ENCODE measurements around the gene CDH9. TPM values are rescaled to one million over a fixed set of nuclear protein-coding genes. Genes with fewer than 3 reads are reported as not detected.

The CDH9 gene
- total RNA-seq, 3 donors from 2014 or later, result not detected

GRCh38 chr5:27021471-27021870 is 16.9 kb downstream of the CDH9 start:
- H3K36me3 ChIP-seq, result no peaks in the 10 kb centered on the region
- H3K4me3 ChIP-seq, result no peak overlapping the region
- intact Hi-C loops (cut with DNase I; ENCODE audit: low total_unique reads), result no loop called here
- DNase-seq (ENCODE audit: low spot score in 2 of 2), result no peak
- no peaks in the 10 kb centered on the region for H3K9me3 ChIP-seq
- no peaks in the 10 kb centered on the region for H3K27me3 ChIP-seq
- H3K4me1 ChIP-seq, result no peaks in the 10 kb centered on the region
- TF ChIP-seq POLR2A (IDR thresholded peaks at IDR 0.05), result no peak
- TF ChIP-seq POLR2AphosphoS5 (IDR thresholded peaks at IDR 0.05), result no peak
- TF ChIP-seq CTCF (IDR thresholded peaks at IDR 0.05), result no peak
- H3K27ac ChIP-seq, result no peak overlapping the region

GRCh38 chr5:27020973-27021372 is 17.4 kb downstream of the CDH9 start:
- Histone ChIP-seq H3K4me3 (no peak overlapping the region), H3K36me3 (no peaks in the 10 kb centered on the region), H3K4me1 (no peaks in the 10 kb centered on the region), H3K27me3 (no peaks in the 10 kb centered on the region), H3K27ac (no peak overlapping the region), H3K9me3 (no peaks in the 10 kb centered on the region)
- intact Hi-C loops (cut with DNase I; ENCODE audit: low total_unique reads), result no loop called here
- no peak for DNase-seq (ENCODE audit: low spot score in 2 of 2)
- TF ChIP-seq POLR2A (IDR thresholded peaks at IDR 0.05) (no peak), CTCF (IDR thresholded peaks at IDR 0.05) (no peak), POLR2AphosphoS5 (IDR thresholded peaks at IDR 0.05) (no peak)

- TF ChIP-seq POLR2A (IDR thresholded peaks at IDR 0.05) (no peak), POLR2AphosphoS5 (IDR thresholded peaks at IDR 0.05) (no peak), CTCF (IDR thresholded peaks at IDR 0.05) (no peak)
- Histone ChIP-seq H3K27ac (no peak overlapping the region), H3K27me3 (no peaks in the 10 kb centered on the region), H3K4me1 (no peaks in the 10 kb centered on the region), H3K9me3 (no peaks in the 10 kb centered on the region), H3K4me3 (no peak overlapping the region), H3K36me3 (no peaks in the 10 kb centered on the region)
- DNase-seq (ENCODE audit: low spot score in 2 of 2), result no peak
- intact Hi-C loops (cut with DNase I; ENCODE audit: low total_unique reads), result no loop called here
These were observed 22.6 kb downstream of the CDH9 start for GRCh38 chr5:27015758-27016157.

GRCh38 chr5:27011274-27011673 is 27.1 kb downstream of the CDH9 start:
- H3K4me3 ChIP-seq, result no peak overlapping the region
- H3K27me3 ChIP-seq, result no peaks in the 10 kb centered on the region
- H3K9me3 ChIP-seq, result no peaks in the 10 kb centered on the region
- H3K36me3 ChIP-seq, result no peaks in the 10 kb centered on the region
- intact Hi-C loops (cut with DNase I; ENCODE audit: low total_unique reads), result no loop called here
- TF ChIP-seq POLR2A (IDR thresholded peaks at IDR 0.05) (no peak), CTCF (IDR thresholded peaks at IDR 0.05) (no peak), POLR2AphosphoS5 (IDR thresholded peaks at IDR 0.05) (no peak)
- H3K4me1 ChIP-seq, result no peaks in the 10 kb centered on the region
- no peak for DNase-seq (ENCODE audit: low spot score in 2 of 2)
- no peak overlapping the region for H3K27ac ChIP-seq

- TF ChIP-seq CTCF (IDR thresholded peaks at IDR 0.05) (no peak), POLR2A (IDR thresholded peaks at IDR 0.05) (no peak), POLR2AphosphoS5 (IDR thresholded peaks at IDR 0.05) (no peak)
- Histone ChIP-seq H3K9me3 (no peaks in the 10 kb centered on the region), H3K36me3 (no peaks in the 10 kb centered on the region), H3K27me3 (no peaks in the 10 kb centered on the region), H3K4me3 (no peak overlapping the region), H3K4me1 (no peaks in the 10 kb centered on the region), H3K27ac (no peak overlapping the region)
- DNase-seq (ENCODE audit: low spot score in 2 of 2), result no peak
- intact Hi-C loops (cut with DNase I; ENCODE audit: low total_unique reads), result no loop called here
These were observed 27.7 kb downstream of the CDH9 start for GRCh38 chr5:27010646-27011045.
